HG03469 (cell line): ENCODE results near the gene ABLIM2.
A peak's percentile ranks its signal among the peaks of the same experiment; 100 is the strongest.
"Not testable (repeated sequence)": the region's sequence is repeated elsewhere in the genome, so short reads cannot be mapped to it uniquely, and the experiment has no call there.

Source experiments
- ATAC-seq: cut with Tn5 transposase; IDR thresholded peaks from one replicate; pipeline ENCODE4 v1.9.1; 2021; ENCODE audit warnings: mild to moderate bottlenecking, moderate library complexity, moderate number of reproducible peaks; ENCODE audit not compliant: unreplicated experiment

ABLIM2 gene

DNA sequence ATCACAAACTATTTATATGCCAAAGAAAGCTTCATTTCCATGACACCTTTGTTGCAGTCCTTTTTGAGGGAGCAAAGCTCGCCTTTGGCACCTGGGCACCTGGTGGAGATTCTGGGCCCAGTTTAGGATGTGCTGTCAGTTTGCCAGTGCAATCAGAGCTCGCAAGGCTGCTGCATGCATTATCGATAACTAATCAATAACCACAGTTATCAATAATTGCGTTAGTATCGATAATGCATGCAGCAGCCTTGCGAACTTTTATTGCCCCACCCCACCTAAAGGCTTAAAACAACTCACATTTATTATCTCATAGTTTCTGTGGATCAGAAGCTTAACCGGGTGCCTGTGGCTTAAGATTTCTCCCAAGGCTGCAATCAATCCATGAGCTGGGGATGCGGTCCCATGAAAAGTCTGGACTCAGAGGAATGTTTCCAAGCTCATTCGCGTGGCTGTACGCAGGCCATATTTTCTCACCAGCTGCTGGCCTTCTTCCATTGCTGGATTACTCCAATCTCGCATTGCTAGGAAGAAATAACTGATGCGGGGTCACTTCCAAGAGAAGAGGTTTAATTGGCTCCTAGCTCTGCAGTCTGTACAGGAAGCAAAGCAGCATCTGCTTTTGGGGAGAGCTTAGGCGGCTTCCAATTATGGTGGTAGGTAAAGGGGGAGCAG lies 212.8 kb downstream of the ABLIM2 start:
- ATAC-seq = no peak

GRCh38 chr4:7944599-7945220 lies 213.9 kb downstream of the ABLIM2 start:
- no peak for ATAC-seq

DNA sequence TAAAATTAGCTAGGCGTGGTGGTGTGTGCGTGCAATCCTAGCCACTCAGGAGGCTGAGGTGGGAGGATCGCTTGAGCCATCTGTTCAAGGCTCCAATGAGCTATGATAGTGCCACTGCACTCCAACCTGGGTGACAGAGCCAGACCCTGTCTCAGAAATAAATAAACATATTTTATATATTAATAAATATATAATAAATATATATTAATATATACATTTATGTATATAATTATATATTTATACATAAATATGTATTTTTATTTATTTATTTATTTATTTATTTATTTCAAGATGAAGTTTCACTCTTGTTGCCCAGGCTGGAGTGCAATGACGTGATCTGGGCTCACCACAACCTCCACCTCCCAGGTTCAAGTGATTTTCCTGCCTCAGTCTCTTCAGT lies 214.9 kb downstream of the ABLIM2 start:
- ATAC-seq = not testable (repeated sequence)

GRCh38 chr4:7943211-7943610 lies 215.4 kb downstream of the ABLIM2 start:
- ATAC-seq = no peak

- no peak for ATAC-seq
Observed at GRCh38 chr4:7941965-7942496, 216.6 kb downstream of the ABLIM2 start.

- no peak for ATAC-seq
Observed at GRCh38 chr4:7941111-7941964, 217.3 kb downstream of the ABLIM2 start.

DNA sequence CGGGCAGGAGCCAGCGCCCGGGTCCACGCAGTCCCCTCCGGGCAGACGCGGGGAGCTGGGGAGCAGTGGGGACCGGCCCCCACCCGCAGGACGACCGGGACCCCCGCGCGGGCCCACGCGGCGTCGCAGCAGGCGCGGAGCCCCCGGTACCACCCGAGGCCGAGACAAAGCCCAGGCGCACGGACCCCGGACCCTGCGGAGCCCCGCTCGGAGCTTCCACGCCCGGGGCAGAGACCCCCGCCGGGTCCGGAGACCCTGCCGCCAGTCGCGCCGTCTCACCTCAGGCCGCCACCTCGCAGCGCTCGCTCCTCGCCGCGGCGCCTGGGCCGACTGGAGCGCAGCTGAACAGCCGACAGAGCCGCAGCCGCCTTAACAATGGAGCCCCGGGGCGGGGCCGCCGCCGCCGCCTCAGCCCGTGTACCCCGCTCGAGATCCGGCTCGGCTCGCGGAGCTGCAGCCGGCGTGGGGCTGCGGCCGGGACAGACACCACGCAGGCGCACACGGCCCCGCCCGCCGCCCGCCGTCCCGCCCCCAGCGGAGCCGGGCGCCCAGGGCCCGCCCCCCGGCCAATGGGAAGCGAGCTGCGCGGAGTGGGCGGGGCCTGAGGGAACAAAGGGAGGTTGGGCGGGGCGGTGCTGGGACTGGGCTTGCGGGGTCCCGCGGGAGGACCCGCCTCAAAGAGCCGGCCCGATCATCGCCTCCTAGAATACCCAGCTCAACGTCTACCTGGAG lies 219.1 kb downstream of the ABLIM2 start, which contains the start of gene AFAP1:
Gene AFAP1 (minus strand): TSS at position 485 of the 732 bp plus-strand sequence. CDS start 67,783 bp downstream, outside the sequence.
- peak; percentile 81 for ATAC-seq

- no peak for ATAC-seq
Observed at GRCh38 chr4:7938609-7939376, 219.8 kb downstream of the ABLIM2 start.

GRCh38 chr4:7938266-7938608 lies 220.4 kb downstream of the ABLIM2 start:
- ATAC-seq = no peak

- ATAC-seq = no peak
Observed at GRCh38 chr4:7937006-7937405, 221.6 kb downstream of the ABLIM2 start.

GRCh38 chr4:7933651-7934510 lies 224.7 kb downstream of the ABLIM2 start:
- no peak for ATAC-seq

DNA sequence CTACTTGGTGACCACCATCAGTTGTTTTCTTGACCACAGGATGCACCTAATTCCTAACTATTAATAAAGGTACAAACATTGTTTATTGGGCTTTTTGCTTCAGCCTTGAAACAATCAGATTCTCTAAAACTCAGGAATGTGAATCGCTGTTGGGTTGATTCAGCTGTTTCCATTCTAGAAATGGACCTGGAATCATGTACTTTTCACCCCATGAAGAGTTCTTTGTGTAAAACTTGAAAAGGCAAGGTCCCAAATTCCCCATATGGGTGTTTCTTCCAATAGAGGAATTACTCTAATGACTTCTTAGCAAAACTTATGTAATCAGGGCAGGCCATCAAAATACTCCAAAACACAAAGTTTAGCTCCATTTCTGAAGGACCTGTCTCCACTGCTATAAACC lies 226.3 kb downstream of the ABLIM2 start:
- no peak for ATAC-seq

DNA sequence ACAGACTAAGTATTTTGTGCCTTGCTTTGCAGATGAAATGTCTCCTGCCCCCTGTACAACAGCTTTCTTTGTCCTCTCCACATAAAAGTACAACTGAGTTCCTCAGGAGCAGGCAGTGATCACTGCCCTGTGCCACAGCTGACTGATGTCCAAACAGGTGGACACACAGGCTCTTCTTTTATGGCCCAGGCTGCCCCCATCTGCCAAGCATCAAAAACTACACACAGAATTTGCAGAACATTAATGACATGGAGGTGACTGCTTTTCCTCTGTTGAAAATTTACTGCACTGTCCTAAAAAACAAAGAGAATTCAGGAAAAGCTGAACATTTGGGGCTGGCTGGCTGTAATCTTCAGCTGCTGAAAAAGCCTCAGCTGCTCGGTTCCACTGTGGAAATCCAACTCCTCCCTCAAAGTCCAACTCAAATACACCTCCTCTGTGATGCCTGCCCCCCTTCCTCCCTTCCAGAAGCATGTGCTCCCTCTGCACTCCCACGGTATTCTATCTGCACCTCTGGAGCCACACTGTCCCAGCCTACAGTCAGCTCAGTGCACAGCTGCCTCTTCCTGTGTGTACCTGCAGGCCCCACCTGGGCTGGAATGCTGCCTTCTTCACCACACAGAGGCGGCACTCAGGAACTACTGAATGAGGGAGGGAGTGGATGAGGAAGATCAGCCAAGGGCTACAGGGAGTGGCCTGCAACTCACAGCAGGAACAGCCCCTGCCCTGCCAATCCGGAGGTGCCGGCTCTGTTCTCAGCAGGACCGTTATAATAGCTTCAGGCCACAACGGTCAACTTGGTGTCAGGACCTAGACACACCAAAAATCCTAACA lies 229.3 kb downstream of the ABLIM2 start:
- no peak for ATAC-seq

- no peak for ATAC-seq
Observed at GRCh38 chr4:7928711-7929110, 229.9 kb downstream of the ABLIM2 start.

- no peak for ATAC-seq
Observed at GRCh38 chr4:7926822-7927221, 231.8 kb downstream of the ABLIM2 start.

DNA sequence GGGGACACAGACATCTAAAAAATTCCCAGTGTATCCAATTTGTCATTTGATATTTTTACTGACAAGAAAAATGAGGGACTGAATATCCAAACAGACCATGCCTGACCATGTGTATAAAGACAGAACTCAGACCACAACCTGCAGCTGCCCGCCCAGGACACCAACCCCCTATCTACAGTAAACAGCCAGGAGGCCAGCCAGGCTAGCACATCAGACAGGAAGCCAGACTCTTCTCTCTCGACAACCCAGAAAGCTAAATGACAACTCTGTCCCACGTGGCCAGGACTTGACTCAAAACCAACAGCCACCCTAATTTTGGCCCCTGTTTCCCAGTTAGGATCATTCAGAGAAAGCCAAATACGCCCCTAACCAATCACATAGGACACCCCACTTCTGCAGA lies 234.0 kb downstream of the ABLIM2 start:
- ATAC-seq = no peak

- no peak for ATAC-seq
Observed at GRCh38 chr4:7924163-7924562, 234.4 kb downstream of the ABLIM2 start.

GRCh38 chr4:7922466-7922865 lies 236.1 kb downstream of the ABLIM2 start:
- ATAC-seq = no peak
